ENCODE data around the gene GBF1. TPM values are rescaled to one million over a fixed set of nuclear protein-coding genes. Genes with fewer than 3 reads are reported as not detected.

GBF1 gene
- total RNA-seq, 1 donor from 2014 or later = 71.6 TPM

GRCh38 chr10:102310361-102311024, 65.2 kb downstream of the GBF1 start:
- peaks cover 4% of the 10 kb centered on the region for H3K9me3 Mint-ChIP-seq (ENCODE audit: unreplicated experiment)
- no peak overlapping the region for H3K4me3 Mint-ChIP-seq (ENCODE audit: unreplicated experiment)
- H3K27ac Mint-ChIP-seq (ENCODE audit: unreplicated experiment) = no peak overlapping the region
- H3K36me3 Mint-ChIP-seq (ENCODE audit: unreplicated experiment) = no peaks in the 10 kb centered on the region
- H3K27me3 Mint-ChIP-seq (ENCODE audit: unreplicated experiment) = peaks cover 3% of the 10 kb centered on the region
- TF ChIP-seq CTCF (IDR thresholded peaks at IDR 0.05; ENCODE audit: partially characterized antibody, unreplicated experiment) = no peak
- DNase-seq = no peak
- H3K4me1 Mint-ChIP-seq (ENCODE audit: low read depth, unreplicated experiment) = peaks cover 24% of the 10 kb centered on the region

- Mint-ChIP-seq H3K36me3 (ENCODE audit: unreplicated experiment) (no peaks in the 10 kb centered on the region), H3K9me3 (ENCODE audit: unreplicated experiment) (peaks cover 4% of the 10 kb centered on the region), H3K4me3 (ENCODE audit: unreplicated experiment) (no peak overlapping the region), H3K4me1 (ENCODE audit: low read depth, unreplicated experiment) (peaks cover 24% of the 10 kb centered on the region), H3K27ac (ENCODE audit: unreplicated experiment) (no peak overlapping the region), H3K27me3 (ENCODE audit: unreplicated experiment) (peaks cover 3% of the 10 kb centered on the region)
- DNase-seq = no peak
- TF ChIP-seq CTCF (IDR thresholded peaks at IDR 0.05; ENCODE audit: partially characterized antibody, unreplicated experiment) = no peak
Measured at GRCh38 chr10:102311025-102311420, 65.7 kb downstream of the GBF1 start.

- H3K4me1 Mint-ChIP-seq (ENCODE audit: low read depth, unreplicated experiment) = peaks cover 26% of the 10 kb centered on the region
- H3K9me3 Mint-ChIP-seq (ENCODE audit: unreplicated experiment) = peaks cover 4% of the 10 kb centered on the region
- H3K36me3 Mint-ChIP-seq (ENCODE audit: unreplicated experiment) = no peaks in the 10 kb centered on the region
- peaks cover 3% of the 10 kb centered on the region for H3K27me3 Mint-ChIP-seq (ENCODE audit: unreplicated experiment)
- no peak for TF ChIP-seq CTCF (IDR thresholded peaks at IDR 0.05; ENCODE audit: partially characterized antibody, unreplicated experiment)
- DNase-seq = no peak
- H3K4me3 Mint-ChIP-seq (ENCODE audit: unreplicated experiment) = no peak overlapping the region
- no peak overlapping the region for H3K27ac Mint-ChIP-seq (ENCODE audit: unreplicated experiment)
Measured at GRCh38 chr10:102312683-102313082, 67.4 kb downstream of the GBF1 start.

- DNase-seq = no peak
- no peak for TF ChIP-seq CTCF (IDR thresholded peaks at IDR 0.05; ENCODE audit: partially characterized antibody, unreplicated experiment)
- Mint-ChIP-seq H3K4me1 (ENCODE audit: low read depth, unreplicated experiment) (peaks cover 26% of the 10 kb centered on the region), H3K36me3 (ENCODE audit: unreplicated experiment) (no peaks in the 10 kb centered on the region), H3K27ac (ENCODE audit: unreplicated experiment) (no peak overlapping the region), H3K9me3 (ENCODE audit: unreplicated experiment) (peaks cover 4% of the 10 kb centered on the region), H3K4me3 (ENCODE audit: unreplicated experiment) (no peak overlapping the region), H3K27me3 (ENCODE audit: unreplicated experiment) (peaks cover 3% of the 10 kb centered on the region)
Measured at GRCh38 chr10:102313221-102313896, 68.0 kb downstream of the GBF1 start.

- DNase-seq = no peak
- Mint-ChIP-seq H3K36me3 (ENCODE audit: unreplicated experiment) (no peaks in the 10 kb centered on the region), H3K27ac (ENCODE audit: unreplicated experiment) (no peak overlapping the region)
Measured at GRCh38 chr10:102314801-102315200, 69.5 kb downstream of the GBF1 start.

More at GRCh38 chr10:102314801-102315200, 69.5 kb downstream of the GBF1 start:
- no peak for TF ChIP-seq CTCF (IDR thresholded peaks at IDR 0.05; ENCODE audit: partially characterized antibody, unreplicated experiment)
- peaks cover 3% of the 10 kb centered on the region for H3K27me3 Mint-ChIP-seq (ENCODE audit: unreplicated experiment)
- H3K9me3 Mint-ChIP-seq (ENCODE audit: unreplicated experiment) = peaks cover 4% of the 10 kb centered on the region
- H3K4me1 Mint-ChIP-seq (ENCODE audit: low read depth, unreplicated experiment) = peaks cover 20% of the 10 kb centered on the region
- no peak overlapping the region for H3K4me3 Mint-ChIP-seq (ENCODE audit: unreplicated experiment)

All from glutamatergic neuron (in vitro differentiated cells).